DND-41 (cell line): ENCODE results near the gene FAP.

Experiments used
- EZH2 ChIP-seq: IDR thresholded peaks from 3 replicates; pipeline ENCODE4 v1.6.1; 2012; ENCODE audit warnings: borderline replicate concordance, low read depth, mild to moderate bottlenecking, moderate library complexity, low read length, inconsistent platforms; ENCODE audit not compliant: severe bottlenecking
- TF ChIP-seq, protein P1 (sequence below): IDR thresholded peaks from 2 replicates; pipeline ENCODE4 v1.5.1; 2012; ENCODE audit warnings: borderline replicate concordance, low read length, moderate library complexity, mild to moderate bottlenecking; ENCODE audit not compliant: poor library complexity, severe bottlenecking; ENCODE audit errors: extremely low read depth

DNA sequence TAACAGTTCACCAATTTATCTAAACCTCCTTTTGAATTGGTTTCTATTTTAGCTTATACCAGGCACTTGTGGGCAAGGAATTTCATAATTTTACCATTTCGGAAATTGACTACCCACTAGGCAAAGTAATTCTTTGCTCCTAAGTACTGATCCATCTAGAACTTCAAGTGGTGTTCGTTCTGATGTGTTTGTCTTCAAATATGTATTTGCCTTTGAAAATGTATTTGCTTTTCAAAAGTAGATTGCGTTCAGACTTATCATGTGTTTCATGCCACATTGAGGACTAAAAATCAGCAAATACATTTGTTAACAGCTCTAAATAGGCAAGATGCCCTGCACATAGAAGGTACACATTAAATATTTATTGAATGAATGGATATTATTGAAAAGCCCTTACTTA lies 48.5 kb upstream of the FAP start:
- TF ChIP-seq, protein P1, sequence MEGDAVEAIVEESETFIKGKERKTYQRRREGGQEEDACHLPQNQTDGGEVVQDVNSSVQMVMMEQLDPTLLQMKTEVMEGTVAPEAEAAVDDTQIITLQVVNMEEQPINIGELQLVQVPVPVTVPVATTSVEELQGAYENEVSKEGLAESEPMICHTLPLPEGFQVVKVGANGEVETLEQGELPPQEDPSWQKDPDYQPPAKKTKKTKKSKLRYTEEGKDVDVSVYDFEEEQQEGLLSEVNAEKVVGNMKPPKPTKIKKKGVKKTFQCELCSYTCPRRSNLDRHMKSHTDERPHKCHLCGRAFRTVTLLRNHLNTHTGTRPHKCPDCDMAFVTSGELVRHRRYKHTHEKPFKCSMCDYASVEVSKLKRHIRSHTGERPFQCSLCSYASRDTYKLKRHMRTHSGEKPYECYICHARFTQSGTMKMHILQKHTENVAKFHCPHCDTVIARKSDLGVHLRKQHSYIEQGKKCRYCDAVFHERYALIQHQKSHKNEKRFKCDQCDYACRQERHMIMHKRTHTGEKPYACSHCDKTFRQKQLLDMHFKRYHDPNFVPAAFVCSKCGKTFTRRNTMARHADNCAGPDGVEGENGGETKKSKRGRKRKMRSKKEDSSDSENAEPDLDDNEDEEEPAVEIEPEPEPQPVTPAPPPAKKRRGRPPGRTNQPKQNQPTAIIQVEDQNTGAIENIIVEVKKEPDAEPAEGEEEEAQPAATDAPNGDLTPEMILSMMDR = no peak
- TF ChIP-seq EZH2 = no peak
